OCI-LY1 (cell line): Measurements from ENCODE around the gene DSG1.

Source experiments
- H2AFZ ChIP-seq: fragments of 200-600 bp; sonication (generic), shearing (Covaris generic); 2 replicates; pipeline ENCODE4 v1.6.0; 2014; ENCODE audit warnings: antibody characterized with exemption, mild to moderate bottlenecking, low read length
- H3F3A ChIP-seq: fragments of 200-600 bp; sonication (generic), shearing (Covaris generic); 2 replicates; pipeline ENCODE4 v1.6.0; 2014; ENCODE audit warnings: mild to moderate bottlenecking, antibody characterized with exemption, low read length, moderate library complexity; ENCODE audit not compliant: insufficient read depth
- H3K27ac ChIP-seq: fragments of 200-600 bp; sonication (generic); 2 replicates; pipeline ENCODE4 v1.5.1; 2014; ENCODE audit warnings: low read length, mixed run types, mild to moderate bottlenecking, low read depth; ENCODE audit not compliant: poor library complexity, severe bottlenecking
- H3K27me3 ChIP-seq: fragments of 200-600 bp; sonication (generic); 2 replicates; pipeline ENCODE4 v1.6.0; 2014; ENCODE audit warnings: antibody characterized with exemption, mild to moderate bottlenecking, low read length, moderate library complexity; ENCODE audit not compliant: insufficient read depth
- H3K36me3 ChIP-seq: fragments of 200-600 bp; sonication (generic); 2 replicates; pipeline ENCODE4 v1.6.1; 2014; ENCODE audit warnings: mild to moderate bottlenecking, antibody characterized with exemption, low read length, moderate library complexity, mixed read lengths; ENCODE audit not compliant: insufficient read depth
- H3K4me1 ChIP-seq: fragments of 200-600 bp; sonication (generic); 2 replicates; pipeline ENCODE4 v1.5.1; 2014; ENCODE audit warnings: mild to moderate bottlenecking, low read length, moderate library complexity; ENCODE audit not compliant: insufficient read depth, severe bottlenecking
- H3K4me2 ChIP-seq: fragments of 200-600 bp; sonication (generic), shearing (Covaris generic); 2 replicates; pipeline ENCODE4 v1.6.1; 2014; ENCODE audit warnings: low read length
- H3K4me3 ChIP-seq: fragments of 200-600 bp; sonication (generic); 2 replicates; pipeline ENCODE4 v1.5.1; 2014; ENCODE audit warnings: low read length, low read depth, mild to moderate bottlenecking, mixed read lengths; ENCODE audit not compliant: poor library complexity, severe bottlenecking
- H3K79me2 ChIP-seq: fragments of 200-600 bp; shearing (Covaris generic); 2 replicates; pipeline ENCODE4 v1.6.1; 2016; ENCODE audit warnings: mixed run types, low read length, mixed read lengths; ENCODE audit not compliant: insufficient read depth
- H3K9ac ChIP-seq: fragments of 200-600 bp; sonication (generic), shearing (Covaris generic); 2 replicates; pipeline ENCODE4 v1.6.1; 2014; ENCODE audit warnings: mild to moderate bottlenecking, low read length, mixed read lengths
- H3K9me2 ChIP-seq: fragments of 200-600 bp; sonication (generic), shearing (Covaris generic); 2 replicates; pipeline ENCODE4 v1.6.1; 2014; ENCODE audit warnings: low read depth, mild to moderate bottlenecking, low read length, mixed read lengths
- H3K9me3 ChIP-seq: fragments of 200-600 bp; shearing (Covaris generic); 2 replicates; pipeline ENCODE4 v1.6.1; 2014; ENCODE audit warnings: low read length, mixed read lengths
- H4K20me1 ChIP-seq: fragments of 200-600 bp; sonication (generic), shearing (Covaris generic); 2 replicates; pipeline ENCODE4 v1.6.0; 2016; ENCODE audit warnings: mild to moderate bottlenecking, low read length; ENCODE audit not compliant: insufficient read depth
- CTCF ChIP-seq: fragments of 200-600 bp; sonication (generic), shearing (Covaris generic); IDR thresholded peaks from 2 replicates; pipeline ENCODE4 v1.5.1; 2017; ENCODE audit warnings: mild to moderate bottlenecking, antibody characterized with exemption, low read length, moderate library complexity, mixed read lengths
- EZH2 ChIP-seq: fragments of 200-600 bp; sonication (generic), shearing (Covaris generic); IDR thresholded peaks from 2 replicates; pipeline ENCODE4 v1.8.0; 2017; ENCODE audit warnings: borderline replicate concordance, mixed run types, mild to moderate bottlenecking, antibody characterized with exemption, low read length, moderate library complexity, mixed read lengths

Gene DSG1

GRCh38 chr18:31369478-31369877 lies 51.5 kb downstream of the DSG1 start:
- H3K79me2 ChIP-seq: no peaks in the 10 kb centered on the region
- H3K4me3 ChIP-seq: no peak overlapping the region
- no peak overlapping the region for H3K4me2 ChIP-seq
- no peak overlapping the region for H2AFZ ChIP-seq
- H3K9me2 ChIP-seq: no peaks in the 10 kb centered on the region
- no peaks in the 10 kb centered on the region for H3K27me3 ChIP-seq
- no peaks in the 10 kb centered on the region for H3K36me3 ChIP-seq
- TF ChIP-seq EZH2 (no peak), CTCF (no peak)
- no peaks in the 10 kb centered on the region for H3K4me1 ChIP-seq
- no peak overlapping the region for H3K27ac ChIP-seq
- no peaks in the 10 kb centered on the region for H4K20me1 ChIP-seq
- H3K9ac ChIP-seq: no peak overlapping the region
- H3K9me3 ChIP-seq: no peaks in the 10 kb centered on the region
- H3F3A ChIP-seq: no peaks in the 10 kb centered on the region

GRCh38 chr18:31371989-31372388 lies 54.0 kb downstream of the DSG1 start:
- Histone ChIP-seq H3F3A (no peaks in the 10 kb centered on the region), H3K79me2 (no peaks in the 10 kb centered on the region), H2AFZ (no peak overlapping the region), H3K9me2 (no peaks in the 10 kb centered on the region), H3K9me3 (no peaks in the 10 kb centered on the region), H4K20me1 (no peaks in the 10 kb centered on the region), H3K4me1 (no peaks in the 10 kb centered on the region), H3K4me2 (no peak overlapping the region), H3K4me3 (no peak overlapping the region), H3K27me3 (no peaks in the 10 kb centered on the region), H3K36me3 (no peaks in the 10 kb centered on the region), H3K27ac (no peak overlapping the region), H3K9ac (no peak overlapping the region)
- TF ChIP-seq EZH2: no peak
- TF ChIP-seq CTCF: no peak

- H3K79me2 ChIP-seq: no peaks in the 10 kb centered on the region
- TF ChIP-seq CTCF (no peak), EZH2 (no peak)
- no peak overlapping the region for H3K4me3 ChIP-seq
- H4K20me1 ChIP-seq: no peaks in the 10 kb centered on the region
- no peaks in the 10 kb centered on the region for H3K36me3 ChIP-seq
- H3K4me2 ChIP-seq: no peak overlapping the region
- no peak overlapping the region for H3K27ac ChIP-seq
- no peaks in the 10 kb centered on the region for H3K9me3 ChIP-seq
- no peaks in the 10 kb centered on the region for H3K9me2 ChIP-seq
- H2AFZ ChIP-seq: no peak overlapping the region
- H3K4me1 ChIP-seq: no peaks in the 10 kb centered on the region
- H3F3A ChIP-seq: no peaks in the 10 kb centered on the region
- no peaks in the 10 kb centered on the region for H3K27me3 ChIP-seq
- H3K9ac ChIP-seq: no peak overlapping the region
Measured at GRCh38 chr18:31373641-31374040, 55.7 kb downstream of the DSG1 start.
